D341Med (cell line): ENCODE results near the gene TAPBPL.
"Not testable (repeated sequence)": the region's sequence is repeated elsewhere in the genome, so short reads cannot be mapped to it uniquely, and the experiment has no call there.

Experiments
- DNase-seq: peaks from one replicate; pipeline ENCODE4 v3.0.0; 2012; ENCODE audit warnings: low spot score

Gene TAPBPL

GRCh38 chr12:6462234-6462995 lies 10.6 kb downstream of the TAPBPL start:
- DNase-seq, result no peak

GRCh38 chr12:6463216-6463615 lies 11.4 kb downstream of the TAPBPL start:
- no peak for DNase-seq

GRCh38 chr12:6463858-6464257 lies 12.0 kb downstream of the TAPBPL start:
- no peak for DNase-seq

GRCh38 chr12:6464531-6464930 lies 12.7 kb downstream of the TAPBPL start:
- no peak for DNase-seq

- peak; percentile 69 for DNase-seq
Observed at GRCh38 chr12:6465467-6466183, 13.8 kb downstream of the TAPBPL start.

- DNase-seq, result no peak
Observed at GRCh38 chr12:6466184-6466573, 14.3 kb downstream of the TAPBPL start.

- not testable (repeated sequence) for DNase-seq
Observed at GRCh38 chr12:6466751-6467150, 14.9 kb downstream of the TAPBPL start.

- not testable (repeated sequence) for DNase-seq
Observed at GRCh38 chr12:6467571-6468282, 15.9 kb downstream of the TAPBPL start.

GRCh38 chr12:6468283-6468575 lies 16.4 kb downstream of the TAPBPL start:
- no peak for DNase-seq

GRCh38 chr12:6469092-6469491 lies 17.2 kb downstream of the TAPBPL start:
- no peak for DNase-seq

GRCh38 chr12:6469609-6470374 lies 17.9 kb downstream of the TAPBPL start:
- DNase-seq, result no peak

- DNase-seq, result peak; percentile 97
Observed at GRCh38 chr12:6470375-6471163, 18.7 kb downstream of the TAPBPL start, which contains the start of gene VAMP1. Gene VAMP1 (minus strand): TSS chr12:6470677. CDS start chr12:6470531, 146 bp downstream.

- no peak for DNase-seq
Observed at GRCh38 chr12:6471989-6472360, 20.1 kb downstream of the TAPBPL start.

GRCh38 chr12:6472491-6472890 lies 20.6 kb downstream of the TAPBPL start:
- DNase-seq, result no peak

- DNase-seq, result not testable (repeated sequence)
Observed at GRCh38 chr12:6475233-6475975, 23.6 kb downstream of the TAPBPL start.

- DNase-seq, result no peak
Observed at GRCh38 chr12:6476489-6476888, 24.6 kb downstream of the TAPBPL start.

GRCh38 chr12:6477601-6478377 lies 25.9 kb downstream of the TAPBPL start:
- not testable (repeated sequence) for DNase-seq

GRCh38 chr12:6478416-6478815 lies 26.6 kb downstream of the TAPBPL start:
- DNase-seq, result no peak

GRCh38 chr12:6488240-6488639 lies 36.4 kb downstream of the TAPBPL start:
- no peak for DNase-seq

GRCh38 chr12:6489449-6489848 lies 37.6 kb downstream of the TAPBPL start:
- DNase-seq, result no peak
